EH (cell line): ENCODE results near the gene ANKFN1.
A peak's percentile ranks its signal among the peaks of the same experiment; 100 is the strongest.
"Not testable (repeated sequence)": the region's sequence is repeated elsewhere in the genome, so short reads cannot be mapped to it uniquely, and the experiment has no call there.

ENCODE experiments used
- DNase-seq: peaks from one replicate; pipeline ENCODE4 v3.0.0-alpha.2; 2015; ENCODE audit warnings: low read depth

ANKFN1 gene

GRCh38 chr17:56347639-56348038 lies 194.4 kb downstream of the ANKFN1 start:
- no peak for DNase-seq

- DNase-seq, result no peak
These were observed 197.3 kb downstream of the ANKFN1 start for GRCh38 chr17:56350592-56350991.

GRCh38 chr17:56351675-56352074 lies 198.4 kb downstream of the ANKFN1 start:
- DNase-seq, result no peak

- DNase-seq, result no peak
These were observed 205.4 kb downstream of the ANKFN1 start for GRCh38 chr17:56358651-56359050.

- DNase-seq, result no peak
These were observed 206.2 kb downstream of the ANKFN1 start for GRCh38 chr17:56359518-56359917.

- no peak for DNase-seq
These were observed 214.1 kb downstream of the ANKFN1 start for GRCh38 chr17:56367366-56367765.

GRCh38 chr17:56373981-56374833 lies 220.9 kb downstream of the ANKFN1 start:
- no peak for DNase-seq

GRCh38 chr17:56389356-56389755 lies 236.1 kb downstream of the ANKFN1 start:
- no peak for DNase-seq

- DNase-seq, result no peak
These were observed 239.0 kb downstream of the ANKFN1 start for GRCh38 chr17:56392321-56392720.

GRCh38 chr17:56393156-56393555 lies 239.9 kb downstream of the ANKFN1 start:
- DNase-seq, result no peak

- DNase-seq, result no peak
These were observed 242.5 kb downstream of the ANKFN1 start for GRCh38 chr17:56395787-56396186.

GRCh38 chr17:56407086-56407485 lies 253.8 kb downstream of the ANKFN1 start:
- no peak for DNase-seq

GRCh38 chr17:56412356-56412755 lies 259.1 kb downstream of the ANKFN1 start:
- not testable (repeated sequence) for DNase-seq

- no peak for DNase-seq
These were observed 263.5 kb downstream of the ANKFN1 start for GRCh38 chr17:56416682-56417351.

- DNase-seq, result no peak
These were observed 270.7 kb downstream of the ANKFN1 start for GRCh38 chr17:56424005-56424404.

- no peak for DNase-seq
These were observed 271.3 kb downstream of the ANKFN1 start for GRCh38 chr17:56424543-56425044.

- no peak for DNase-seq
These were observed 272.2 kb downstream of the ANKFN1 start for GRCh38 chr17:56425483-56425882.

GRCh38 chr17:56426901-56427300 lies 273.6 kb downstream of the ANKFN1 start:
- DNase-seq, result peak; percentile 9

- peak; percentile 67 for DNase-seq
These were observed 278.5 kb downstream of the ANKFN1 start for GRCh38 chr17:56431736-56432135.

- DNase-seq, result no peak
These were observed 279.2 kb downstream of the ANKFN1 start for GRCh38 chr17:56432443-56432842.

GRCh38 chr17:56434610-56435009 lies 281.3 kb downstream of the ANKFN1 start:
- DNase-seq, result peak; percentile 19

- DNase-seq, result no peak
These were observed 282.9 kb downstream of the ANKFN1 start for GRCh38 chr17:56436142-56436541.

- DNase-seq, result peak; percentile 76
These were observed 287.1 kb downstream of the ANKFN1 start for GRCh38 chr17:56440419-56440818.
